HL-60/S4 treated with retinoic acid at 250 ng/mL for 4 days and 3 days (cell line): Measurements from ENCODE around the gene GLOD4.
"Not testable (repeated sequence)": the region's sequence is repeated elsewhere in the genome, so short reads cannot be mapped to it uniquely, and the experiment has no call there.

ENCODE experiments used
- in situ Hi-C: fragments of 300-500 bp; cut with MboI; formaldehyde crosslinking; loops from 2 replicates; pipeline ENCODE4 v1.7.0; 2022; ENCODE audit warnings: low sequenced_read_pairs

Gene GLOD4

DNA sequence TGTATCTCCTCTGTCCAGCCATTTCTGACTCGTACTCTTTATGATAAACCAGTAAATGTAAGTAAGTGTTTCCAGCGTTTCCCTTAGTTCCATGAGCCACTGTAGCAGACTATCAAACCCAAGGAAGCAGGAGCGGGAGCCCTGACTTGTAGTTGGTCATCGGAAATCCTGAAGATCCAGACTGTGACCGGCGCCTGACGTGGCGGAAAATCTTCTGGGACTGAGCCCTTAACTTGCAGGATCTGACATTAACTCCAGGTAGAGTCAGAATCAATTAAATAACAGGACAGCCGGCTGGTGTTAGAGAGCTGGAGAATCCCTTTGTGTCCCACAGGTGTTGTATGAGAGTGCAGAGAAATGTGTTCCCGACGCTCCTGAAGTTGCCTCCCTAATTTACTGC, 4.0 kb downstream of the GLOD4 start:
- in situ Hi-C loops: no loop called here

DNA sequence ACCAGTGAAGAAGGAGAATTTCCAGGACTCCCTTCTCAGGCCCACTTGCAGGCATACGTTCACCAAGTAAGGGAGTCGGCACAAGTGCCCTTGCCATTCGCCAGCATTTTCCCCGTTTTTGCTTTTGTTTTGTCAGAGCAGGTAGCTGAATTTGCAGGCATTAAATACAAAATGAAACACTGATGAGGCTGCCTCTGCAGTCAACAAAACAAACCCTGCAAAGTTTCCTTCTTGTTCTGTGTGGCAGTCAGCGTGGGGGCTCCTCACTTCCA, 7.8 kb downstream of the GLOD4 start:
- in situ Hi-C loops: no loop called here

DNA sequence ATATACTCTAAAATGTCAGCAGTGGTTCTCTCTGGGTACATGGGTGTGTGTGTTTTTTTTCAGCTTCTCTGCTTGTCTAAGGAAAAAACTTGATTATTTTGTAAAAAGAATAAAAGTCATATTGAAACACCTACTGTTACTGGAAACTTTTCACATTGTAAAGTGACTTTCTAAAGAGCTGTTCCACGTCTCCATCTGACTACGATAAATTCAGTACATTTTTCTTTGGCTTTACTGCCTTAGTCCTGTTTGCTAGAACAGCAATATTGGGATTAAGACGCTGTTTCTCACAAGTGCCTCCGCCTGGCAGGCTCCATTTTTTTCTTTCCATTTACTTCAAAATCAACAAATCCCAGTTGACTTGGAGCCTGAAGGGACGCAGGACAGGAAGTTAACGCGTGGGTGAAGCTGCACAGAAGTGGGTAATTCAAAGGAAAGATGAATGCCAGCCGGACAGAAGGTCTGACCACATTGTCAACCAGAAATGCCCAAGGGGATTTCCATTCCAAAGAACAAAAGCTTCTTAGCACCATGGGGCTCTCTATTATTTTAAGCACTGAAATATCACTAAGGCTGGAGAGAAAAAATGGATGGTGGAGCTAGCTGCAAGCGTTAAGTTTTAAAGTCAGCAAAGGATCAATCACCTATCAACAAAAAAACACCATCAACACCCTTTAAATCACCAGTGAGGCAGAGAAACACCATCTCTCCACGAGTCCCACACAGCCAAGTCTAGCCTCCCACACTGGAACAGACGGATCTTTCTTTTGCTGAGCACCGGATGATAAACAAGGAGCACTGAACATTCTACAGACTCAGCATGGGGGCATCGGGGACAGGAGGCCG, 8.4 kb downstream of the GLOD4 start:
- in situ Hi-C loops: no loop called here

DNA sequence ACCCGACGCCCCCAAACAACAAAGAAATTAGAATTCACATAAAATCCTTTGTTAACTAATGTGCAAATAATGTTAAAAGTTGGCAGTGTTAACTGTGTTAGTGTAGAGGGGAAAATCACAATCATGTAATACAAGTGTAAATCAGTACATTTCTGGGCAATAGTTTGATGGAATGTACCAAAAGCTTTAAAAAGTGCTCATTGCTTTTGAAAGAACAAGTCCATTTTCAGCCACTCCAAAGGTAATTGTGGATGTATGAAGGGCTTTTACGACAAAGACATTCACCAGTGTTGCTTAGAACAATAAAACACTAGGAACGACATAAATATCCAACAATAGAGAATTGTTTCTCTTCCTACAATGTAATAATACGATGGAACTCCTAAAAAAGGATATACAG, 9.1 kb downstream of the GLOD4 start:
- in situ Hi-C loops: no loop called here

DNA sequence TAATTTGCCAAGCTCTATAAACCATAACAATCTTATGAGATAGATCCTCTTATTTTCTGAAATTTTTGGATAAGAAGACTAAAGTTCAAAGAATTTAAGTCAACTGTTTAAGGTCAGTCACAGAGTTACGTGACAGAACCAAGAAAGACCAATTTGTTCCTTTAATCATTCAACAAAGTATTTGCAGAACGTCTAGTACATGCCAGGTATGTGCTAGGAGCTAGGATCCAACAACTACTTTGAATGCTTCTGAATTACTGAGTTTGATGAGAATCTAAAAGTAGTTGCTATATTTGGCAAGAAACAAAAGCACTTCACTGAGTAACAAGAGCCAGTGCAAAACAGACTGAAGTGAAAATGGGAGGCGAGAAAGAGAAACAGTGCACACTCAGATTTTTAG, 15.0 kb downstream of the GLOD4 start:
- in situ Hi-C loops: no loop called here

DNA sequence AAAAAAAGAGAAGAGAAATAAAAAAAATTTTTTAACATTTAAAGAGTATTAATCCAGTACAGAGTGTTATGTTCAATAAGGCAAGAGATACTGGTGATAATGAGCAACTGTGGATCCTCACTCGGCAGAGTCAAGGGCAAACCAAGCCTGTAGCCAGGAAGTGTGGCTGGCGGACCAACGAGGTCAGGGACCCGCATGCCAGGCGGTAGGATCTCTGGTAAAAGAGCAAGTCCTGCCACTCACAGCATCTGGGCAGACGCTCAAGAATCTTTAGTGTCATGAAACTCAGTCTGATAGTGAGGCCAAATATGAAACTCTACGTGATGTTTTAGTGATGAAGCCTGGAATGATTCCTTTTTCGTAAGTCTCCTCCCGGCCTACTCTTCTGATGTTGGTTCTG, 21.7 kb downstream of the GLOD4 start:
- in situ Hi-C loops: no loop called here

DNA sequence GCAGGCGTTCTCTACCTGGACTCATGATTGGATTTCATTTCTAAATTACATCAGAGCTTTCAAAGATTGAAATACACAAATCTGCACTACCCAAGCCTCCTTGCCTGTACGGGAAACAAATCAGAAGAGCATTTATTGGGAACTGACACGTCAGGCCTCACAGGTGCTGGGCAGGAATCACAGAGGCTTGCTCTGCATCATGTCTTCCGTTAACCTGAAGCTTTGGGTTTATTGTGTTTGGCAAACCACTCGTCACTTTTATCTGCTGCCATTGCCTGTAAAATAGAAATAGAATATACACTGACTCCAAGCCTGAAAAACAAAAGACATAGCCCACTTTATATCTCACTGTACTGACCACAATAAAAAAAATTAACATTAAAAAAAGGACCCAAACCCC, 22.1 kb downstream of the GLOD4 start:
- in situ Hi-C loops: no loop called here

DNA sequence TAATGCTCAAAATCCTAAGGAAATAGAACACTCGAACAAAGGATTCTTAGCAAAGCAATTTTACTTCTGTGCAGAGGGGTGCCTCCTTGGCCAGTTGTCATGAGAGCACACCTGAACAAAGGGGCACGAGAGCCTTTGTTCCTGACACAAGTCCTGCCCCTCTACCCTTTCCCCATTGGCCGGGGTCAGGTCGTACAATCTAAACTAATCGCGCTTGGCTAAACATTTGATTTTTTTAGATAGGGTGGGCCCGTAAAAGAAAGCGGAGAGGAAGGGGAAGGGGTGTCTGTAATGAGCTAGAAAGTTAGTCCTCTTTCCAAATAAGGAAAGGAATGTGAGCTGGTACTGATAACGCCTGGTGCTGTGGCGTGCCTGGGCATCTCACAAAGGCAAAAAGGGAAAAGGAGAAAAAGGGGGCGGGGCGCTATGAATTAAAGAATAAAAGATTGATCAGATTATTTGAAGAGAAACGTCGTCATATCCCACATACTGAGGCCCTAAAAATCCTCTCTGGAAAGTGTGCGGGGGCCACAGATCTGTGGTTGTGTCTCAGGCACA, 26.0 kb downstream of the GLOD4 start:
- in situ Hi-C loops: not testable (repeated sequence)

DNA sequence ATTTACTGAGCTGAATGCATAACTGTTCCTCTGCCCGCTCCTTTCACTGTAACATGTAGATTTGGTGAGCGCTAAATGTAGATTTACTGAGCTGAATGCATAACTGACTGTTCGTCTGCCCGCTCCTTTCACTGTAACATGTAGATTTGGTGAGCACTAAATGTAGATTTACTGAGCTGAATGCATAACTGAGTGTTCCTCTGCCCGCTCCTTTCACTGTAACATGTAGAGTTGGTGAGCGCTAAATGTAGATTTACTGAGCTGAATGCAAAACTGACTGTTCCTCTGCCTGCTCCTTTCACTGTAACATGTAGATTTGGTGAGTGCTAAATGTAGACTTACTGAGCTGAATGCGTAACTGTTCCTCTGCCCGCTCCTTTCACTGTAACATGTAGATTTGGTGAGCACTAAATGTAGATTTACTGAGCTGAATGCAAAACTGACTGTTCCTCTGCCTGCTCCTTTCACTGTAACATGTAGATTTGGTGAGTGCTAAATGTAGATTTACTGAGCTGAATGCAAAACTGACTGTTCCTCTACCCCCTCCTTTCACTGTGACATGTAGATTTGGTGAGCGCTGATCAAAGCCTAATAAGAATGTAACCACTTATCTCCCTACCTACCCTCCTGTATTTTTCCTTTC, 26.6 kb downstream of the GLOD4 start:
- in situ Hi-C loops: not testable (repeated sequence)

DNA sequence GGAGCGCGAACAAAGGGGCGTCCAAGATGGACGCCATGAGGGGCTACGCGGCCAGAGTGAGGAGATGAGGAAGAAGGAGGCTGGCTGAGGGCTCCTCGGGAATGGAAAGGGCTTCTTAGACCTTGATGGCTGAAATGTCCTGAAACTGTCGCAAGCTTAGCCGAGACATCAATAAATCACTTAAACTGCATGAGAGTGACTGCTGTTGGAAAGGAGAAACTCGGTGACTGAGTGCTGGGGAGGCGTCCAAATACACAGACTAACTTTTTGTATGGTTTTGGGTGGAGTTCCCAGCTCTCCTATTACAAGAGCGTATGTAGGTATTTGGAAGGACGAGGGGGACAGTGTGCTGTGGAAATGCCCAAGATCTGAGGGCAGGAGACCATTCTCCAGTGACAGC, 28.7 kb downstream of the GLOD4 start:
- in situ Hi-C loops: no loop called here

DNA sequence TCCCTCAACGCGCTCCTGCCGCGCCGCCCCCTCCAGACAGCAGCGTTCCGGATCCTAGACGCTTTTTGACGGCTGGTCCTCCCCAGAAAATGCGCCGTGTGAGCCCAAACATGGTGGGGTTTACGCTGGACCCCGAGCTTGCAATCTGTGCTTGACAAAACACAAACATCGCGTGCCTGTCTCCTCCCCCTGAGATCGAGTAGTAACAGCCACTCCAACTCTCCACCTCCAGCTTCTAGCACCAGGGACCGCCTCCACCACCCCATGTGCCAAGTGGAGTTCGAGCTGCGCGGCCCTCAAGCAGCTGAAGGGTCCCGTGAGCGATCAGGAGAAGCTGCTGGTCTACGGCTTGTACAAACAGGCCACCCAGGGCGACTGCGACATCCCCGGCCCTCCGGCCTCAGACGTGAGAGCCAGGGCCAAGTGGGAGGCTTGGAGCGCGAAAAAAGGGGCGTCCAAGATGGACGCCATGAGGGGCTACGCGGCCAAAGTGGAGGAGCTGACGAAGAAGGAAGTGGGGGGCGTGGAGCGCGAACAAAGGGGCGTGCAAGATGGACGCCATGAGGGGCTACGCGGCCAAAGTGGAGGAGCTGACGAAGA, 29.4 kb downstream of the GLOD4 start:
- in situ Hi-C loops: no loop called here

DNA sequence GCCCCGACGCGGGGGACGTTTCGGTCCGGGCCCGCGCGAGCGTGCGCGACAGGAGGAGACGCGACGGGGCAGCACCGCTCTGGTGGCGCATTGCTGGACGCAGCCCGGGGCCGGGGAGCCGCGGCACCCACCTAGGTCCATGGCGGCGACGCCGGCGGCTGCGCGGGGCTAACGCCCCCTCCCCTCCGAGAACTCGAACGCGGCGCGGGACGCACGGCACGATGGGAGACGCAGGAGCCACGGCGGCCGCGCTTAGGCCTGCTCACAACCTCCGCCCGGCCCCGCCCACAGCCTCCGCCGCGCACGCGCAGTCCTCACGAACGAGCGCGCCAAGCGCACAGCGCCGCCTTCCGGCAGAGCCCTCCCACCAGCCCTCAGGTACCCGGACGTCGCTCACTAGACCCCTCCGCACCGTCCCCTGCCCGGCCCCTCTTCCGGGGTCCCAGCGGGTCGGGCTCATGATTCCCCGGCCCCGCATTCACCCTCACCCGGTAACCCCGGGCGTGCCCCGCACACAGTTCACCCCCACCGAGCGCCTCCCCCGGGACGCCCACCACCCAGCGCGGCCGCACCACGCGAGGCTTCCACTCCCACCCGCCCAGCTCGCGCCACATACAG, 30.0 kb downstream of the GLOD4 start, which contains the start of gene GEMIN4:
Gene GEMIN4, minus strand, starts transcription at position 263 of the 618 bp plus-strand sequence. Its CDS starts 122 bp downstream, at position 141.
- in situ Hi-C loops: no loop called here

DNA sequence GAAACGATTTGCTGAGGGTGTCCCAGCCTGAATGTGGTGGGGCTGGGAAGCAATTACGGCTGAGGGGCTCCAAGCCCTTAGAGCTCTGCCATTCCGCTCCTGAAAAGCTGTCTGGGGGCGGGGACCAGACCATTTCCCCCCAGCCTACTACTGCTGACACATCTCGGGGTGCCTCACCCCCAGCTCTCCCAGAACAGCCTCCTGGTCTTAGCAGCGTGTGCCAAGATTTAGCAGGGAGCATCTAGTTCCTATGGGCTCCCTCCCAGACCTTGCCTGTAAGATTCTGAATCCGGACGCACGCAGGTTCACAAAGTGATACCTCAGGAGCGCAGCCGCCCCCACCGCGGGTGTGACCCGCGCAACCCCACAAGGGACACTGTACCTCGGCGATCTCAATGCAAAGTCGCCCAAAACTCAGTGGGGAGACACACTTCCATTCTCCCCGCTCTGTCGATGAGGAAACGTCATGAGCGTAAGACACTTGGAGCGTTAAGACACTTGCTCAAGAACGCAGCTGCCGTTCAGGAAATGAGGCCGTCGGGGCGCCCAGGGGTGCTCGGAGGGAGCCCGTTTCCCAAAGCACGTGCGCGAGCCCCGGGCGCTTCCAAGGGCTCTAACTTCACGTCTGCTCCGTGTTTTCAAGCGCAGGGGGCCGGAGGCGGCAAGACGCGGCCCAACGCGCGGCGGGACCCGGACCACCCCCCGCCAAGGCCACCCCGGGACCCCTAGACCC, 30.6 kb downstream of the GLOD4 start:
- in situ Hi-C loops: no loop called here

DNA sequence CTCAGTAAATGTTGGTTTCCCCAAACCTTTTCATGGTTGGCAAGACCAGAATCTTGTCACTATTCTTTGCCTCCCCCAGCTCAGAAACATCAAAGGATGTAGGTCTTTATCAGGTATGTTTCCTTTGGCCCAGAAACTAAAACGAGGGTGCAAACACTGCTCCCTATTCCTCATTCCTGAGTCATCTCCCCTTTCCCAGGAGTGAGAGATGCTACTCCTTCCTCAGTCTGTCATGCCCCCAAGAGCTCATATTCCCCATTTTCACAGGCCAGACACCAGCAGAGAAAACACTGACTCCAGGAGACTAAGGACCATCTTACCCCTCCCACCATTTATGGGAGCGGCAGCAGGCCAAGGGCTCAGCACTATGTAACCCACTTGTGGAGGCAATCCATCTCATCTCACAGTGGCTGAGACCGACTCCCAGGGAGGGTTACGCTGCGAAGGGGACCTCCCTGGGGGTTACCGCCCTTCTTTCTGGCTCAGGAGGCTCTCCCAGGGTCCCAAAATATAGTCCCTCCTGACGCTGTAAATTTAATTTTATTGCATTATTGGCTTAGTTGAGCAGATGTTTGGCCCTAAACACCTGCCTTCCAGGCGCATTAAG, 31.5 kb downstream of the GLOD4 start:
- in situ Hi-C loops: no loop called here

DNA sequence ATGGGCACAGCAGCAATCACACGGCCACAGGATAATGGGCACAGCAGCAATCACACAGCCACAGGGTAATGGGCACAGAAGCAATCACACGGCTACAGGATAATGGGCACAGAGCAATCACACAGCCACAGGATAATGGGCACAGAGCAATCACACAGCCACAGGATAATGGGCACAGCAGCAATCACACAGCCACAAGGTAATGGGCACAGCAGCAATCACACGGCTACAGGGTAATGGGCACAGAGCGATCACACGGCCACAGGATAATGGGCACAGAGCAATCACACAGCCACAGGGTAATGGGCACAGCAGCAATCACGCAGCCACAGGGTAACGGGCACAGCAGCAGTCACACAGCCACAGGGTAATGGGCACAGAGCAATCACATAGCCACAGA, 32.7 kb downstream of the GLOD4 start:
- in situ Hi-C loops: loop anchor here (25.0 kb wide), 1 partner anchor 238 kb away; the partner anchor contains the start of genes NXN and TIMM22

DNA sequence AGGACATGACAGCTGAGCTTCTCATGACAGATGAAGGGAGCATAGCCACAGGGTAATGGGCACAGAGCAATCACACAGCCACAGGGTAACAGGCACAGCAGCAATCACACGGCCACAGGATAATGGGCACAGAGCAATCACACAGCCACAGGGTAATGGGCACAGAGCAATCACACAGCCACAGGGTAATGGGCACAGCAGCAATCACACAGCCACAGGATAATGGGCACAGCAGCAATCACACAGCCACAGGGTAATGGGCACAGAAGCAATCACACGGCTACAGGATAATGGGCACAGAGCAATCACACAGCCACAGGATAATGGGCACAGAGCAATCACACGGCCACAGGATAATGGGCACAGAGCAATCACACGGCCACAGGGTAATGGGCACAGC, 33.5 kb downstream of the GLOD4 start:
- in situ Hi-C loops: loop anchor here (25.0 kb wide), 1 partner anchor 239 kb away; the partner anchor contains the start of genes NXN and TIMM22

DNA sequence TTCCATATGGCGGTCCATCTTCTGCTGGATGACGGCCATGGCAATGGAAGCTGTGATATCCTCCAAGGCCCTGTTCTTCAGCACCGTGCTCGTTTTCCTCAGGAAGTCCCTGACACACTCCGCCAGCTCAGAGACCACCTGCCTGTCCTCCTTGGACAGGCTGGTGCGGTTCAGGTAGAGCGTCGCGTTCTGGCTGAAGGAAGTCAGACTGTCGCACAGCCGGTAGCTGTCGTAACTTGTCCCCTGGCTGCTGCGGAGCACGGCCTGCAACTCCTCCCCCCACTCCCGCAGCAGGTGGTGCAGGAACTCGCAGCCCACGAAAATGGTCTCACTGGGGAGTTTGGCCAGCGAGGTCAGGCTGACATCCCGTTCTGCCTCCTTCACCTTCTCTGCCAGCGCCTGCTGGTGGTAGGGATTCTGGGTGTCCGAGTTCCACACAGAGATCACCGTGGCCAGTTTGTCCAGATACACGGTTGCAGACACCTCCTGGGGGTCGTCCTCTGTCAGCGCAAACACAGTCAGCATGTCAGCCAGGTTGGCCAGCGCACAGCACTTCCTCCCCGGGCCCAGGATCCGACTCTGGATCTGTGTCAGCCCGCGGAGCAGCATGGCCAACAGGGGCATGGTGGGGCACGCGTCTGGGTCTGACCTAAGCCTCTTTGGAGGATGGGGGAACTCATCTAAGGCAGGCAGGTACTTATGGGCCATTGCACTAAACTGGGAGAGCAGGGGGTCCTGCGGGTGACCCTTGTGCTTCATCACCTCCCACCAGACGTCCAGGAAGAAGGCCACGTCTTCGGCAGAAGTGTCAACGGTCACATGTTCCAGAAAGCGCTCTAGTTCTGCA, 35.1 kb downstream of the GLOD4 start:
- in situ Hi-C loops: loop anchor here (25.0 kb wide), 1 partner anchor 240 kb away; the partner anchor contains the start of genes NXN and TIMM22

DNA sequence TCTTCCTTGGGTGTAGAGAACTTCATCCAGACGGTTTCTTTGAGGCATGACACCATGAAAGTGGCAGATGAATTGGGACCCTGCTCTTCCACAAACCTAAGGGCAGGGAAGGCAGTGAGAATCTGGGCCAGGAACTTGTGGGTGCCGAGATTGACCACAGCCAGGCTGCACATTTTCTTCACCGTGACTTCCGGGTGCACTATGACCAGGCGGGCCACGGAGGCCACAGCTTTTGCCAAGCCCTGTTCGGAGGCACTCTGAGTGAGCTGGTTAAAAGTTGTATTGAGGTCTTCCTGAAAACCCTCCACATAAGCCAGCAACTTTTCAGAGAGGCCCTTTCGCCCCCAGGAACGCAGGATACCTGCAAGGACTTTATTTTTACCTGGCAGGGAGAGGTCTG, 35.9 kb downstream of the GLOD4 start:
- in situ Hi-C loops: loop anchor here (25.0 kb wide), 1 partner anchor 241 kb away; the partner anchor contains the start of genes NXN and TIMM22

DNA sequence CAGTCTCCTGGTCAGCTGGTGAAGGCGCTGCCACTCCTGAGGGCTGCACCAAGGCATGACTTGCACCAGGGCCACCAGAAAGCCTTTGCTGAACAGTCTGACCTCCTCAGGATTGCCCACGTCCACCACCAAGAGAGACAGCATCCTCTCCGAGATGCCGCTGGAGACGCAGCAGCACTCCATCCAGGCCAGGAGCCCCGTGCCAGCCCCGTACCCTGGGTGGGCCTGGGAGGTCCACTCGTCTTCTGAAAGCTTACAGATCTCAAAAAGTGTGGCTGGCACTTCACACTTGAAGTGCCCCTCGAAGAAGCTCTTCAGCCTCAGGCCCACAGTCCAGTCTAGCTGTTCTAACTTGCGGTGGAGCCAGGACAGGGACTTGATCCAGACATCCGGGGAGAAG, 36.7 kb downstream of the GLOD4 start:
- in situ Hi-C loops: loop anchor here (25.0 kb wide), 1 partner anchor 242 kb away; the partner anchor contains the start of genes NXN and TIMM22
